Measurements from ENCODE around the gene RTP5.

The RTP5 gene

DNA sequence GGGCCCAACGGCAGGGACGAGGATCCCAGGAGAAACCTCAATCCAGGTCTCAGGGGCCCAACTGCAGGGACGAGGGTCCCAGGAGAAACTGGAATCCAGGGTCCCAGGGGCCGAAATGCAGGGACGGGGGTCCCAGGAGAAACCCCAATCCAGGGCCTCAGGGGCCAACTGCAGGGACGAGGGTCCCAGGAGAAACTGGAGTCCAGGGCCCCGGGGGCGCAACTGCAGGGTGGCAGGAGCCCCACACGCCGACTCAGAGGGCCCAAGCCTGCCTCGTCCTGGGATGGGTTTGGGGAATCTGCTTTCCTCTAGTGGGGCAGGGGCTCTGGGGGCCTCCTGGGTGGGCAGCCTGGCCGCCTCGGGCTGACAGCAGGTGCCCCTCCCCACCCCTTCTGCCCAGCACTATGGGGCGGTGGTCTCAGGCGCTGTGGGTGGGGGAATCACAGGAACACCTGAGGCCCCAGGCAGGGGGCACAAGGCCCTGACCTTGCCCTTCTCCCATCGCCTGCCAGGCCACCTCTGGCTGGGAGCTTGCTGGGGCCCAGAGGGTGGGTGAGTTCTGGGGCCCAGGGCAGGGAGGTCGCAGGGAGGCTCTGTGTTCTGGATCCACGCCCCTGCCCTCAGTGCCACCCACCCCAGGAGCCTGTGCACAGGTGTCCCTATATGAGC lies 7.1 kb downstream of the RTP5 start:
- no peaks in the 10 kb centered on the region for H3K36me3 ChIP-seq
- peak overlapping the region in 4 of 11 experiments; percentile 12 to 26 (median 19); a peak in 4 of 22 replicates for H3K27ac ChIP-seq
- H3K4me2 ChIP-seq: peak overlapping the region in 4 of 11 experiments; percentile 3 to 25 (median 9); a peak in 4 of 22 replicates

DNA sequence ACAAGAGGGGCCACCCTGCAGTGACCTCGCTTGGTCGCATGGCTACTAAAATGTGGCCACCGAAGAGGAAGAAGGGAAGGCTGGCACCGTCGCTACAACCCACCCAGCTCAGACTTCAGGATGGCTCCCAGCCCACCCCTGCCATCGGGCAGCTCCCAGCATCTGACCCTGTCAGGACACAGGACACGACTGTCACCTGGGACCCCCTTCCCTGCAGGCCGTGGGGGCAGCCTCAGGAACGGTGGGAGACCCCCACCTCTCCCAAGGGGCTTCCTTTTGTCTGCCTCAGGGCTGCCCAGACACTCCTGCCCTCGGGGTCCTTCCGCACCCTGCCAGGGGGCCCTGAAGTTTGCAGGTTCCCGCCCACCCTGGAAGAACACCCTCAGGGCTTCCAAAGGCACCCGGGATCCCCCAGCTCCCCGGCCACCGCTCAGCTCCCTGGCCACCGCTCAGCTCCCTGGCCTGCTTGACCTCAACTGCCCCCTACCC lies 7.7 kb downstream of the RTP5 start:
- H3K27ac ChIP-seq: peak overlapping the region in 2 of 11 experiments; percentile 12 to 25; a peak in 2 of 22 replicates
- H4K20me1 ChIP-seq: peaks cover 0 to 6% (median 0%) of the 10 kb centered on the region in 11 experiments; a peak in 2 of 22 replicates
- peaks cover 0 to 6% (median 0%) of the 10 kb centered on the region in 11 experiments; a peak in 5 of 22 replicates for H3K27me3 ChIP-seq
- H3K4me1 ChIP-seq: peaks cover 29 to 69% (median 52%) of the 10 kb centered on the region in 10 experiments
- no peak overlapping the region for H3K4me3 ChIP-seq
- no peak for TF ChIP-seq Cebpa-rat (IDR thresholded peaks at IDR 0.05)
- H3K4me2 ChIP-seq: peak overlapping the region in 3 of 11 experiments; percentile 3 to 25 (median 7); a peak in 1 of 22 replicates
- H3K9ac ChIP-seq: 0 out of 22 replicates have a peak overlapping the region, but pooled peaks of 1 of the 11 experiments have one; percentile 22
- no peaks in the 10 kb centered on the region for H3K36me3 ChIP-seq
- peaks cover 20 to 22% (median 21%) of the 10 kb centered on the region in 11 experiments for H3K9me3 ChIP-seq (replicated peaks in 1 of 11)

More for the DNA sequence above, 7.1 kb downstream of the RTP5 start:
- Histone ChIP-seq H3K9ac (peak overlapping the region in 5 of 11 experiments; percentile 6 to 24 (median 19); a peak in 3 of 22 replicates), H3K27me3 (peaks cover 0 to 12% (median 0%) of the 10 kb centered on the region in 11 experiments; a peak in 8 of 22 replicates), H3K9me3 (replicated peaks in 1 of 11) (peaks cover 20 to 22% (median 21%) of the 10 kb centered on the region in 11 experiments), H4K20me1 (peaks cover 0 to 7% (median 0%) of the 10 kb centered on the region in 11 experiments; a peak in 4 of 22 replicates), H3K4me1 (peaks cover 29 to 71% (median 54%) of the 10 kb centered on the region in 10 experiments), H3K4me3 (no peak overlapping the region)
- no peak for TF ChIP-seq Cebpa-rat (IDR thresholded peaks at IDR 0.05)

DNA sequence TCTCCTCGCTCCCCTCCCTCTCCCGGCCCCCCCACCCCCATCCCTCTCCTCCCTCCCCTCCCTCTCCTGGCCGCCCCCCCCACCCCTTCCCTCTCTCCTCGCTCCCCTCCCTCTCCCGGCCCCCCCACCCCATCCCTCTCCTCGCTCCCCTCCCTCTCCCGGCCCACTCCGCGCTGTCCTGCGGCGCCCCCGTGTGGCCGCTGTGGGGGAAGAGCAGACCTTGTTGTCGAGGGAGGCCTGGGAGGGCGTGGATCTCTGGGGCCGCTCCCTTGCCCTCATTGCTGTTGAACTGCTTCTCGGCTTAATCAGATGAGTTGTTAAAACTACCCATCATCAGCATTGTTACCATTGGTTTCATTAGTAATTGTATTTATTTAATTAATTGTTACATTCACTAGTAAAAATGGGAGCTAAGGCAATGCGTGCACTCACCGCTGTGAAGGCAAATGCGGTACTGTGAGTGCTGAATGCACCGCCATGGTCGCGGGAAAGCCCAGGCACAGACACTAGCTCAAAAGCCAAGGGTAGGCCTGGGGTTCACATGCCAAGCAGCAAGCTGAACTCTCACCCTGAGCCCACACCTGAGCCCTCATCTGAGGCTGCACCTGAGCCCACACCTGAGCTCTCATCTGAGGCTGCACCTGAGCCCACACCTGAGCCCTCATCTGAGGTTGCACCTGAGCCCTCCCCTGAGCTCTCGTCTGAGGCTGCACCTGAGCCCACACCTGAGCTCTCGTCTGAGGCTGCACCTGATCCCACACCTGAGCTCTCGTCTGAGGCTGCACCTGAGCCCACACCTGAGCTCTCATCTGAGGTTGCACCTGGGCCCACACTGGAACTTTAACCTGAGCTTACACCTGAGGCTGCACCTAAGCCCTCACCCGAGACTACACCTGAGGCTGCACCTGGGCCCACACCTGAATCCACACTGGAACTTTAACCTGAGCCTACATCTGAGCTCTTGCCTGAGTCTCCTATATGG lies 8.8 kb downstream of the RTP5 start:
- Histone ChIP-seq H4K20me1 (peaks cover 0 to 10% (median 0%) of the 10 kb centered on the region in 11 experiments; a peak in 4 of 22 replicates), H3K27ac (no peak overlapping the region; a peak in 1 of 22 replicates), H3K4me3 (no peak overlapping the region), H3K27me3 (no peaks in the 10 kb centered on the region), H3K36me3 (no peaks in the 10 kb centered on the region), H3K9me3 (replicated peaks in 1 of 11) (peaks cover 20 to 22% (median 21%) of the 10 kb centered on the region in 11 experiments), H3K4me2 (peak overlapping the region; percentile 5 to 96 (median 42); a peak in 17 of 22 replicates), H3K4me1 (peaks cover 36 to 71% (median 55%) of the 10 kb centered on the region in 10 experiments), H3K9ac (peak overlapping the region in 2 of 11 experiments; percentile 8 to 81; a peak in 1 of 22 replicates)
- TF ChIP-seq Cebpa-rat (IDR thresholded peaks at IDR 0.05): no peak

GRCh38 chr2:241879326-241879725 lies 9.8 kb downstream of the RTP5 start:
- Histone ChIP-seq H3K9me3 (replicated peaks in 1 of 11) (peaks cover 13 to 21% (median 14%) of the 10 kb centered on the region in 11 experiments), H3K4me3 (no peak overlapping the region), H4K20me1 (peaks cover 0 to 10% (median 0%) of the 10 kb centered on the region in 11 experiments; a peak in 4 of 22 replicates), H3K4me1 (peaks cover 41 to 74% (median 66%) of the 10 kb centered on the region in 10 experiments), H3K27me3 (no peaks in the 10 kb centered on the region), H3K9ac (peak overlapping the region in 9 of 11 experiments; percentile 23 to 87 (median 81); a peak in 15 of 22 replicates), H3K27ac (peak overlapping the region in 6 of 11 experiments; percentile 67 to 96 (median 89); a peak in 8 of 22 replicates), H3K36me3 (peaks cover 0 to 5% (median 2%) of the 10 kb centered on the region in 11 experiments; a peak in 4 of 22 replicates), H3K4me2 (peak overlapping the region in 10 of 11 experiments; percentile 85 to 98 (median 96); a peak in 19 of 22 replicates)
- no peak for TF ChIP-seq Cebpa-rat (IDR thresholded peaks at IDR 0.05)

- no peak for TF ChIP-seq Cebpa-rat (IDR thresholded peaks at IDR 0.05)
- peak overlapping the region in 10 of 11 experiments; percentile 64 to 87 (median 80); a peak in 19 of 22 replicates for H3K9ac ChIP-seq
- H3K36me3 ChIP-seq: peaks cover 0 to 15% (median 7%) of the 10 kb centered on the region in 11 experiments; a peak in 9 of 22 replicates
- H4K20me1 ChIP-seq: peaks cover 0 to 17% (median 5%) of the 10 kb centered on the region in 11 experiments; a peak in 17 of 22 replicates
- no peaks in the 10 kb centered on the region for H3K27me3 ChIP-seq
- peak overlapping the region in 10 of 11 experiments; percentile 62 to 96 (median 85); a peak in 18 of 22 replicates for H3K27ac ChIP-seq
- peak overlapping the region; percentile 55 to 75 (median 70) for H3K4me3 ChIP-seq
- peaks cover 43 to 81% (median 75%) of the 10 kb centered on the region in 10 experiments for H3K4me1 ChIP-seq
- H3K4me2 ChIP-seq: peak overlapping the region; percentile 85 to 98 (median 96)
- H3K9me3 ChIP-seq (replicated peaks in 1 of 11): peaks cover 2 to 9% (median 2%) of the 10 kb centered on the region in 11 experiments; a peak in 21 of 22 replicates
These were observed 11.0 kb downstream of the RTP5 start for GRCh38 chr2:241880311-241881073.

DNA sequence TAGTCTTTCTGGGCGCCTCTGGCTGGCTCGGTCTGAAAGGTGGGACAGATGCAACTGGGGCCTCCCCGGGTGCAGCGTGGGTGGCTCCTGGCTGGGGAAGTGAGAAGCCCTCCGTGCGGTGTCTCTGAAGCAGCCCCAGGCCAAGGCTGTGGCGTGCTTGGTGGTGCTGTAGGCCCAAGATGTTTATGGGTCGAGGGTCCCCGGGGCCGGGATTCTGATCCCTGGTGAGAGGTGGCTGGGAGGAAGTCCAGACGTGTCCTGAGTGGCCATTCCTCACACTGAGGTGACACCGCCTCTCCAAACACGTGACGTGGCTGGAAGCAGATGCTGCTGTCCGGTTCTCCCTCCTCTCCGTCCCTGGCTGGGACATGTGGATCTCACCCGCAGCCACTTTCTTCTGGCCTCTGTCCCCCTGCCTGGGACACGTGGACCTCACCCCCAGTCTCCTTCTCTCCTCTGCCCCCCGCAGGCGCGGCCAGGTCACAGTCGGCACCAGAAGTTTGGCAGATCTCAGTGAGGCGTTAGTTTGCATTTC lies 12.6 kb downstream of the RTP5 start:
- no peak for TF ChIP-seq Cebpa-rat (IDR thresholded peaks at IDR 0.05)
- Histone ChIP-seq H3K9me3 (replicated peaks in 1 of 11) (peaks cover 0 to 7% (median 3%) of the 10 kb centered on the region in 11 experiments; a peak in 10 of 22 replicates), H4K20me1 (peaks cover 9 to 34% (median 22%) of the 10 kb centered on the region in 11 experiments; a peak in 20 of 22 replicates), H3K27me3 (peaks cover 0 to 4% (median 0%) of the 10 kb centered on the region in 11 experiments; a peak in 1 of 22 replicates), H3K4me1 (peaks cover 56 to 87% (median 86%) of the 10 kb centered on the region in 10 experiments), H3K9ac (peak overlapping the region; percentile 52 to 88 (median 79); a peak in 21 of 22 replicates), H3K4me3 (peak overlapping the region; percentile 55 to 75 (median 70)), H3K27ac (peak overlapping the region in 10 of 11 experiments; percentile 31 to 96 (median 86); a peak in 20 of 22 replicates), H3K4me2 (peak overlapping the region; percentile 93 to 98 (median 97)), H3K36me3 (peaks cover 0 to 20% (median 12%) of the 10 kb centered on the region in 11 experiments; a peak in 12 of 22 replicates)

DNA sequence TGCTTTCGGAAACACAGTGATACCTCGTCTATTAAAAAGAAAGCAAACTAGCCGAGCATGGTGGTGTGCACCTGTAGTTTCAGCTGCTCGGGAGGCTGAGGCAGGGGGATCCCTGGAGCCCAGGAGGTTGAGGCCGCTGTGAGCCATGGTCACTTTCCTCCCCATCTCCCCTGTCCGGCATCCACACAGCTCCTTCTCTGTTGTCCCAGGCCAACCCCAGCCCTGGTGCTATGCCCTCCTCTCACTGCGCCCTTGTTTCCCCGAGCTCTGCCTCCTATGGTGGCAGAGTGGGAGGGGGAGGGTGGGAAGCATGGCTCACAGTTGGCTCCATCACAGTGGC lies 15.4 kb downstream of the RTP5 start:
- no peak for TF ChIP-seq Cebpa-rat (IDR thresholded peaks at IDR 0.05)
- H3K27me3 ChIP-seq: peaks cover 0 to 6% (median 0%) of the 10 kb centered on the region in 11 experiments; a peak in 1 of 22 replicates
- H4K20me1 ChIP-seq: peaks cover 9 to 37% (median 27%) of the 10 kb centered on the region in 11 experiments; a peak in 20 of 22 replicates
- H3K36me3 ChIP-seq: peaks cover 0 to 35% (median 17%) of the 10 kb centered on the region in 11 experiments; a peak in 16 of 22 replicates
- peaks cover 0 to 21% (median 6%) of the 10 kb centered on the region in 11 experiments; a peak in 13 of 22 replicates for H3K9me3 ChIP-seq (replicated peaks in 1 of 11)
- peak overlapping the region in 10 of 11 experiments; percentile 53 to 98 (median 96); a peak in 18 of 22 replicates for H3K4me2 ChIP-seq
- H3K4me1 ChIP-seq: peaks cover 47 to 87% (median 75%) of the 10 kb centered on the region in 10 experiments
- H3K27ac ChIP-seq: peak overlapping the region in 4 of 11 experiments; percentile 21 to 96 (median 93); a peak in 6 of 22 replicates
- peak overlapping the region in 4 of 10 experiments; percentile 3 to 70 (median 67); a peak in 7 of 20 replicates for H3K4me3 ChIP-seq
- peak overlapping the region in 5 of 11 experiments; percentile 24 to 87 (median 62); a peak in 9 of 22 replicates for H3K9ac ChIP-seq
